RWPE2 (cell line): ENCODE results near the gene PLEKHG4B.
"Not testable (repeated sequence)": the region's sequence is repeated elsewhere in the genome, so short reads cannot be mapped to it uniquely, and the experiment has no call there.

Experiments
- ATAC-seq: fragments of 200-7000 bp; cut with Tn5 transposase; 3 replicates; pipeline ENCODE4 v1.9.1; 2021; ENCODE audit warnings: low read depth
- DNase-seq: peaks from one replicate; pipeline ENCODE4 v3.0.0-alpha.2; 2020; ENCODE audit warnings: low spot score
- H3K27ac ChIP-seq: fragments of 450-650 bp; 2 replicates; pipeline ENCODE4 v1.5.1; 2017; ENCODE audit warnings: mild to moderate bottlenecking; ENCODE audit not compliant: poor library complexity, severe bottlenecking
- H3K27me3 ChIP-seq: fragments of 250-450 bp; sonication (Bioruptor Pico); 2 replicates; pipeline ENCODE4 v1.5.1; 2021; ENCODE audit warnings: mild to moderate bottlenecking, moderate library complexity; ENCODE audit not compliant: insufficient read depth, poor library complexity, severe bottlenecking
- H3K36me3 ChIP-seq: fragments of 250-450 bp; sonication (Bioruptor Pico); 2 replicates; pipeline ENCODE4 v1.5.1; 2020; ENCODE audit warnings: low read depth, mild to moderate bottlenecking, moderate library complexity
- H3K4me1 ChIP-seq: fragments of 250-450 bp; sonication (Bioruptor Pico); 2 replicates; pipeline ENCODE4 v1.5.1; 2021; ENCODE audit warnings: mild to moderate bottlenecking, moderate library complexity; ENCODE audit not compliant: insufficient read depth, poor library complexity, severe bottlenecking
- H3K4me3 ChIP-seq: fragments of 250-450 bp; sonication (Bioruptor Pico); 2 replicates; pipeline ENCODE4 v1.5.1; 2021; ENCODE audit warnings: mild to moderate bottlenecking, moderate library complexity; ENCODE audit not compliant: severe bottlenecking
- H3K9me3 ChIP-seq: fragments of 250-450 bp; sonication (Bioruptor Pico); 2 replicates; pipeline ENCODE4 v1.5.1; 2021; ENCODE audit warnings: mild to moderate bottlenecking, moderate library complexity; ENCODE audit not compliant: severe bottlenecking
- CTCF ChIP-seq: fragments of 450-650 bp; IDR thresholded peaks from one replicate; pipeline ENCODE4 v1.5.1; 2017; ENCODE audit warnings: mild to moderate bottlenecking, moderate library complexity; ENCODE audit not compliant: poor library complexity, severe bottlenecking

The PLEKHG4B gene

DNA sequence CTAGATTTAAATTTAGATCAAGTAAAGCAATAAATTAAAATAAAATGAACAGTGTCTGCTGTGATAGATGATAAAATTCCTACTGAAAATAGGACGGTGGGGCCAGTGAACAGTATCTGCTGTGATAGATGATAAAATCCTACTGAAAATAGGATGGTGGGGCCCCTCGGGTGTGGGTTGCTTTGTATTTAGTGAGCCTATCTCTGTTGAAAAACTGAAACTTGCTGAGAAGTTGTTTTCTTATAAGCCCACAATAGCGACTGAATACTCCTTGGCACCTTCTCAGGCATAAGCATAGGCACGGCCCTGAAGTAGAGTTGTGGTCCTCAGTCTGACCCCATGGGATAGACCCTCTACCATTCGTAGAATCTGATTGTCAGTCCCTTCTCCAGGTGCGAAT lies 131.8 kb downstream of the PLEKHG4B start:
- no peaks in the 10 kb centered on the region for H3K9me3 ChIP-seq
- H3K27me3 ChIP-seq: no peaks in the 10 kb centered on the region
- DNase-seq (no peak), ATAC-seq (no peak)
- H3K4me3 ChIP-seq: no peak overlapping the region
- H3K4me1 ChIP-seq: peaks cover 27% of the 10 kb centered on the region
- peaks cover 66% of the 10 kb centered on the region for H3K36me3 ChIP-seq
- TF ChIP-seq CTCF: no peak
- H3K27ac ChIP-seq: no peak overlapping the region

DNA sequence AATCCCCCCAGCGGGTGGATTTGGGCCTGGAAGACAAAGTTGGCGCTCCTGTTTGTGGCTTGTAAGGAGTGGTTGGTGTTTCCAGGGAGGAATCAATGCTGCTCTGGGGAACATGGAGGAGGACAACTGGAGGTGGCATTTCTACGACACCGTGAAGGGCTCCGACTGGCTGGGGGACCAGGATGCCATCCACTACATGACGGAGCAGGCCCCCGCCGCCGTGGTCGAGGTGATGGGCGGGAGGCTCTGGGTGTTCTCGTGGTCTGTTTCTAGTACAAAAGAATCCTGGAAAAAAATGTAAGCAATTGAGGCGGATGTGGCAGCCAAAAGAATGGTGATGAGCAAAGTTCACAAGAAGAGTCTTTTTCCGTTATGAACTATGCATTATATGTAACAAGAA lies 133.4 kb downstream of the PLEKHG4B start:
- peaks cover 21% of the 10 kb centered on the region for H3K4me1 ChIP-seq
- ATAC-seq: no peak
- no peaks in the 10 kb centered on the region for H3K9me3 ChIP-seq
- TF ChIP-seq CTCF: no peak
- no peak for DNase-seq
- no peaks in the 10 kb centered on the region for H3K27me3 ChIP-seq
- no peak overlapping the region for H3K4me3 ChIP-seq
- no peak overlapping the region for H3K27ac ChIP-seq
- H3K36me3 ChIP-seq: peaks cover 75% of the 10 kb centered on the region

GRCh38 chr5:227375-227774 lies 135.4 kb downstream of the PLEKHG4B start:
- H3K4me3 ChIP-seq, H3K27ac ChIP-seq, DNase-seq, H3K27me3 ChIP-seq, H3K4me1 ChIP-seq, ATAC-seq, H3K9me3 ChIP-seq: not testable (repeated sequence)
- peaks cover 72% of the 10 kb centered on the region for H3K36me3 ChIP-seq

- no peak for ATAC-seq
- no peak for TF ChIP-seq CTCF
- no peak overlapping the region for H3K4me3 ChIP-seq
- no peaks in the 10 kb centered on the region for H3K9me3 ChIP-seq
- H3K36me3 ChIP-seq: peaks cover 77% of the 10 kb centered on the region
- no peaks in the 10 kb centered on the region for H3K4me1 ChIP-seq
- H3K27me3 ChIP-seq: no peaks in the 10 kb centered on the region
- DNase-seq: no peak
- no peak overlapping the region for H3K27ac ChIP-seq
Measured at GRCh38 chr5:228886-229285, 136.9 kb downstream of the PLEKHG4B start.

GRCh38 chr5:230711-231110 lies 138.7 kb downstream of the PLEKHG4B start:
- no peak for ATAC-seq
- peaks cover 77% of the 10 kb centered on the region for H3K36me3 ChIP-seq

More at GRCh38 chr5:230711-231110, 138.7 kb downstream of the PLEKHG4B start:
- H3K9me3 ChIP-seq: no peaks in the 10 kb centered on the region
- H3K4me1 ChIP-seq: no peaks in the 10 kb centered on the region
- TF ChIP-seq CTCF: no peak
- DNase-seq: no peak
- H3K4me3 ChIP-seq: no peak overlapping the region
- no peak overlapping the region for H3K27ac ChIP-seq
- no peaks in the 10 kb centered on the region for H3K27me3 ChIP-seq
